OCI-LY3 (cell line): Measurements from ENCODE around the gene SIL1.

Experiments used
- CTCF ChIP-seq: fragments of 200-600, 300-600 bp; sonication (generic); IDR thresholded peaks from 2 replicates; pipeline ENCODE4 v1.5.1; 2014; ENCODE audit warnings: antibody characterized with exemption, low read length, low read depth
- EZH2phosphoT487 ChIP-seq: fragments of 200-600 bp; shearing (Covaris generic); IDR thresholded peaks from 2 replicates; pipeline ENCODE4 v1.6.1; 2018; ENCODE audit warnings: antibody characterized with exemption, mixed run types, low read depth

DNA sequence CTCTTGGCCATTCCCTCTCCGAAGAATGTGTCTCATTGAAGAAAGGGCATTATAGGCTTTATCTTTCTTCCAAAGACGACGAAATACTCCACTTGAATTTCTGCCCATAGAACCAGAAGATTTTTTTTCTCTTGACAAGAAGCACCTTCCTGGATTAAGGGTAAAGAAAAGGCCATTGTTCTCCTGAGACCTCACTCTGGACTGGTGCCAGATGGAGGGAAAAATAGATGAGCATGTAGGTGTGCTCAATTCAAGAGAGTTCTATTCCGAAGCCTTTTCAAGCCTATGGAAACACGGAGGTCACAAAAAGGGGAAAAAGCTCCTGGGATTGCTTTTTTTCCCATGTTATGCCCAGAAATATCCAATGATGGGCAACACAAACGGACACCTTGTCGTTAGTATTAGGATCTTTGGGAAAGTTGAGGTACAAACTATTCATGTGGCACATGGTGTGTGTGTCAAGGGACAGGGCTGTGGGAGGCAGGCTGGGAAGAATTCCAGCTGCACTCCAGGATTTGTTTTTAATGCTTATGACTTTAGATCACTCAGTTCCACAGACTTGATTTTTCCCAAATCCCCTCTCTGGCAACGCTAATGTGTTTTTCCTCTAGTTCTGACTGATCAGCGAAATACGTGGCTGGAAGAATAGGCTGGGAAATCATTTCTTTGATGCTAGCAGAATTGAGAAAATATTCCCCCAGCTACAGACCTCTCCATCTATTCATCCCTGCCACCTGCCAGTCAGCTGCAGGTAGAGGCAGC is 89.9 kb downstream of the SIL1 start:
- no peak for TF ChIP-seq CTCF
- no peak for TF ChIP-seq EZH2phosphoT487
